Naive thymus-derived CD4-positive, alpha-beta T cell (primary cell): ENCODE data around the gene SLC39A3. TPM values are rescaled to one million over a fixed set of nuclear protein-coding genes. Genes with fewer than 3 reads are reported as not detected.

Experiments
- ATAC-seq: fragments of 150-1000 bp; cut with Tn5 transposase; 2 replicates; pipeline ENCODE4 v1.10.0; 2021; ENCODE audit warnings: mild to moderate bottlenecking, moderate library complexity
- CTCF ChIA-PET: fragments of 350-600 bp; sonication (Branson Sonifier 250); formaldehyde crosslinking; loops from one replicate; lab custom pipeline; 2021; ENCODE audit warnings: antibody characterized with exemption; lab: Charles Lee
- POLR2A ChIA-PET: fragments of 350-600 bp; sonication (Branson Sonifier 250); formaldehyde crosslinking; loops from one replicate; lab custom pipeline; 2021; ENCODE audit warnings: antibody characterized with exemption, inconsistent platforms; lab: Charles Lee
- DNase-seq, 9 donors: peaks; one replicate each; pipeline versions ENCODE4 v3.0.0 to v3.0.0-alpha.2; 2020 to 2022; ENCODE audit warnings: mixed read lengths in 1 of 9
- H3K27ac ChIP-seq: one replicate; pipeline ENCODE4 v1.7.0; 2013; ENCODE audit warnings: mild to moderate bottlenecking, low read depth, low read length, moderate library complexity
- H3K27me3 ChIP-seq, 2 donors: one replicate each; pipeline ENCODE4 v1.7.0; 2013; ENCODE audit warnings: low read length in 2 of 2, mild to moderate bottlenecking in 2 of 2, moderate library complexity in 2 of 2; ENCODE audit not compliant: control insufficient read depth in 2 of 2, insufficient read depth in 2 of 2
- H3K36me3 ChIP-seq, 3 experiments: 1 replicate in 2 of 3; 2 replicates in 1 of 3; pipeline ENCODE4 v1.7.0; 2013; ENCODE audit warnings: low read length in 3 of 3, mild to moderate bottlenecking in 3 of 3, moderate library complexity in 1 of 3; ENCODE audit not compliant: insufficient read depth in 3 of 3, control insufficient read depth in 2 of 3
- H3K4me1 ChIP-seq, 2 donors: one replicate each; pipeline ENCODE4 v1.7.0; 2013; ENCODE audit warnings: low read length in 2 of 2, mild to moderate bottlenecking in 2 of 2, moderate library complexity in 1 of 2; ENCODE audit not compliant: control insufficient read depth in 2 of 2, insufficient read depth in 2 of 2
- H3K4me3 ChIP-seq: 2 replicates; pipeline ENCODE4 v1.7.0; 2013; ENCODE audit warnings: mild to moderate bottlenecking, low read length
- H3K9me3 ChIP-seq, 3 experiments: 1 replicate in 2 of 3; 2 replicates in 1 of 3; pipeline ENCODE4 v1.7.0; 2013; ENCODE audit warnings: low read length in 3 of 3; ENCODE audit not compliant: control insufficient read depth in 2 of 3
- H3K27ac Mint-ChIP-seq, 9 donors: one replicate each; pipeline ENCODE4 v1.8.0; 2020 to 2022; ENCODE audit warnings: mixed read lengths in 9 of 9, mild to moderate bottlenecking in 8 of 9, moderate library complexity in 5 of 9, inconsistent platforms in 2 of 9
- H3K27me3 Mint-ChIP-seq, 5 donors: one replicate each; pipeline ENCODE4 v1.8.0; 2021 to 2022; ENCODE audit warnings: mixed read lengths in 5 of 5, mild to moderate bottlenecking in 1 of 5
- H3K36me3 Mint-ChIP-seq, 5 donors: one replicate each; pipeline ENCODE4 v1.8.0; 2020 to 2022; ENCODE audit warnings: mixed read lengths in 5 of 5, mild to moderate bottlenecking in 3 of 5, inconsistent platforms in 1 of 5
- H3K4me1 Mint-ChIP-seq, 7 donors: one replicate each; pipeline ENCODE4 v1.8.0; 2020 to 2022; ENCODE audit warnings: mixed read lengths in 7 of 7, mild to moderate bottlenecking in 3 of 7, inconsistent platforms in 1 of 7
- H3K4me3 Mint-ChIP-seq, 10 donors: one replicate each; pipeline ENCODE4 v1.8.0; 2020 to 2022; ENCODE audit warnings: mild to moderate bottlenecking in 10 of 10, mixed read lengths in 10 of 10, moderate library complexity in 6 of 10, inconsistent platforms in 2 of 10
- H3K9me3 Mint-ChIP-seq, 11 donors: one replicate each; pipeline ENCODE4 v1.8.0; 2020 to 2022; ENCODE audit warnings: mixed read lengths in 11 of 11, mild to moderate bottlenecking in 4 of 11, inconsistent platforms in 1 of 11, moderate library complexity in 1 of 11
- intact Hi-C, 2 donors: fragments of 100-400 bp; cut with micrococcal nuclease; formaldehyde crosslinking; loops; one replicate each; pipeline ENCODE4 v1.15.1; 2023
- polyA plus RNA-seq, 2 donors: library from polyadenylated mRNA; unstranded; fragments of 300-500 nt; fragmentation: Illumina TruSeq; gene quantifications; one replicate each; pipeline ENCODE4 v1.2.3, GENCODE V29; 2021
- total RNA-seq, 6 experiments: library from RNA in 5 of 6; stranded (reverse) in 5 of 6; gene quantifications; 1 replicate in 5 of 6; 2 replicates in 1 of 6; pipeline ENCODE4 v1.2.3 and lab custom pipeline; 2021 to 2026

Gene SLC39A3
- total and polyA plus RNA-seq, 7 experiments from 2014 or later = 10.1 to 42.1 (median 20.0) TPM

- Mint-ChIP-seq H3K9me3 (no peaks in the 10 kb centered on the region), H3K4me1 (peaks cover 26 to 51% (median 45%) of the 10 kb centered on the region in 7 donors)
- ATAC-seq = peak; percentile 79
Measured at GRCh38 chr19:2775556-2776430, 36.0 kb upstream of the SLC39A3 start.

GRCh38 chr19:2774953-2775555 is 35.2 kb upstream of the SLC39A3 start:
- H3K27ac ChIP-seq = peak overlapping the region; percentile 80
- intact Hi-C loops = no loop called here
- H3K27ac Mint-ChIP-seq = peak overlapping the region; percentile 92 to 99 (median 97)
- H3K4me3 ChIP-seq = peak overlapping the region; percentile 25
- ATAC-seq (no peak), DNase-seq (peak in 1 of 9 donors; percentile 22)
- peaks cover 0 to 9% (median 0%) of the 10 kb centered on the region in 3 experiments for H3K36me3 ChIP-seq
- CTCF ChIA-PET = interaction anchor here (0.8 kb wide), 1 partner anchor 26 kb away, joined by 4 read pairs; no protein-coding TSS in a partner anchor
- H3K4me3 Mint-ChIP-seq = peak overlapping the region; percentile 79 to 92 (median 84)
- H3K4me1 ChIP-seq = peaks cover 8 to 14% of the 10 kb centered on the region in 2 donors
- no peaks in the 10 kb centered on the region for H3K9me3 ChIP-seq
- H3K27me3 ChIP-seq = no peaks in the 10 kb centered on the region
- POLR2A ChIA-PET = interaction anchor here (0.7 to 1.3 kb wide), 2 partner anchors 10 to 73 kb away, joined by 4 read pairs; partner anchors contain the start of gene THOP1
- no peaks in the 10 kb centered on the region for H3K27me3 Mint-ChIP-seq
- H3K4me1 Mint-ChIP-seq = peaks cover 20 to 44% (median 38%) of the 10 kb centered on the region in 7 donors
- peaks cover 0 to 1% (median 0%) of the 10 kb centered on the region in 5 donors for H3K36me3 Mint-ChIP-seq
- H3K9me3 Mint-ChIP-seq = no peaks in the 10 kb centered on the region

More at GRCh38 chr19:2775556-2776430, 36.0 kb upstream of the SLC39A3 start:
- ChIA-PET POLR2A (interaction anchor here (0.7 to 1.3 kb wide), 2 partner anchors 9 to 74 kb away, joined by 4 read pairs; partner anchors contain the start of gene THOP1), CTCF (interaction anchor here (0.6 to 0.8 kb wide), 4 partner anchors 11 to 388 kb away, joined by 3 to 5 read pairs (median 4); no protein-coding TSS in a partner anchor)
- intact Hi-C loops = no loop called here
- Histone ChIP-seq H3K27ac (peak overlapping the region; percentile 80), H3K4me1 (peaks cover 8 to 14% of the 10 kb centered on the region in 2 donors), H3K4me3 (peak overlapping the region; percentile 25), H3K27me3 (no peaks in the 10 kb centered on the region), H3K9me3 (no peaks in the 10 kb centered on the region), H3K36me3 (peaks cover 0 to 9% (median 0%) of the 10 kb centered on the region in 3 experiments)
- Mint-ChIP-seq H3K36me3 (peaks cover 0 to 1% (median 0%) of the 10 kb centered on the region in 5 donors), H3K27me3 (no peaks in the 10 kb centered on the region), H3K4me3 (peak overlapping the region; percentile 79 to 92 (median 84)), H3K27ac (peak overlapping the region; percentile 92 to 99 (median 97))
- peak; percentile 34 to 70 (median 51) for DNase-seq

- ChIA-PET CTCF (no interaction called here), POLR2A (no interaction called here)
- Histone ChIP-seq H3K4me1 (peaks cover 8 to 14% of the 10 kb centered on the region in 2 donors), H3K27me3 (no peaks in the 10 kb centered on the region), H3K27ac (no peak overlapping the region), H3K36me3 (peaks cover 0 to 10% (median 0%) of the 10 kb centered on the region in 3 experiments), H3K9me3 (no peaks in the 10 kb centered on the region), H3K4me3 (no peak overlapping the region)
- peaks cover 0 to 1% (median 0%) of the 10 kb centered on the region in 5 donors for H3K36me3 Mint-ChIP-seq
- peak overlapping the region in 4 of 10 donors; percentile 4 to 28 (median 15) for H3K4me3 Mint-ChIP-seq
- intact Hi-C loops = no loop called here
- DNase-seq = no peak
- no peaks in the 10 kb centered on the region for H3K9me3 Mint-ChIP-seq
- peak overlapping the region in 7 of 9 donors; percentile 18 to 99 (median 59) for H3K27ac Mint-ChIP-seq
- no peak for ATAC-seq
- H3K4me1 Mint-ChIP-seq = peaks cover 18 to 42% (median 35%) of the 10 kb centered on the region in 7 donors
- no peaks in the 10 kb centered on the region for H3K27me3 Mint-ChIP-seq
Measured at GRCh38 chr19:2774083-2774679, 34.4 kb upstream of the SLC39A3 start.

- H3K36me3 Mint-ChIP-seq = peaks cover 0 to 1% (median 0%) of the 10 kb centered on the region in 5 donors
- POLR2A ChIA-PET = no interaction called here
- peaks cover 18 to 37% (median 32%) of the 10 kb centered on the region in 7 donors for H3K4me1 Mint-ChIP-seq
- H3K27me3 ChIP-seq = no peaks in the 10 kb centered on the region
- peak overlapping the region in 4 of 10 donors; percentile 36 to 64 (median 50) for H3K4me3 Mint-ChIP-seq
- H3K9me3 ChIP-seq = no peaks in the 10 kb centered on the region
- peaks cover 8 to 14% of the 10 kb centered on the region in 2 donors for H3K4me1 ChIP-seq
- DNase-seq (no peak), ATAC-seq (no peak)
- CTCF ChIA-PET = no interaction called here
- peaks cover 0 to 31% (median 0%) of the 10 kb centered on the region in 3 experiments for H3K36me3 ChIP-seq
- peak overlapping the region in 2 of 9 donors; percentile 38 to 72 for H3K27ac Mint-ChIP-seq
- H3K9me3 Mint-ChIP-seq = no peaks in the 10 kb centered on the region
- H3K4me3 ChIP-seq = no peak overlapping the region
- H3K27ac ChIP-seq = no peak overlapping the region
- H3K27me3 Mint-ChIP-seq = no peaks in the 10 kb centered on the region
- intact Hi-C loops = no loop called here
Measured at GRCh38 chr19:2771786-2772674, 32.2 kb upstream of the SLC39A3 start.

GRCh38 chr19:2770055-2771013 is 30.5 kb upstream of the SLC39A3 start:
- H3K4me1 Mint-ChIP-seq = peaks cover 5 to 25% (median 20%) of the 10 kb centered on the region in 7 donors
- Histone ChIP-seq H3K27me3 (no peaks in the 10 kb centered on the region), H3K9me3 (no peaks in the 10 kb centered on the region), H3K4me1 (peaks cover 0 to 3% of the 10 kb centered on the region in 2 donors), H3K4me3 (no peak overlapping the region), H3K27ac (no peak overlapping the region), H3K36me3 (peaks cover 0 to 48% (median 0%) of the 10 kb centered on the region in 3 experiments)
- DNase-seq (no peak), ATAC-seq (peak; percentile 22)
- peak overlapping the region in 1 of 9 donors; percentile 9 for H3K27ac Mint-ChIP-seq
- H3K4me3 Mint-ChIP-seq = no peak overlapping the region
- H3K36me3 Mint-ChIP-seq = peaks cover 0 to 2% (median 0%) of the 10 kb centered on the region in 5 donors
- no peaks in the 10 kb centered on the region for H3K9me3 Mint-ChIP-seq
- CTCF ChIA-PET = interaction anchor here (1.1 kb wide), 1 partner anchor 20 kb away, joined by 4 read pairs; no protein-coding TSS in a partner anchor
- POLR2A ChIA-PET = interaction anchor here (1.0 to 1.1 kb wide), 2 partner anchors 13 to 633 kb away, joined by 3 read pairs; no protein-coding TSS in a partner anchor
- H3K27me3 Mint-ChIP-seq = no peaks in the 10 kb centered on the region
- intact Hi-C loops = no loop called here
